ENCODE results near the gene ANO2.

The ANO2 gene

DNA sequence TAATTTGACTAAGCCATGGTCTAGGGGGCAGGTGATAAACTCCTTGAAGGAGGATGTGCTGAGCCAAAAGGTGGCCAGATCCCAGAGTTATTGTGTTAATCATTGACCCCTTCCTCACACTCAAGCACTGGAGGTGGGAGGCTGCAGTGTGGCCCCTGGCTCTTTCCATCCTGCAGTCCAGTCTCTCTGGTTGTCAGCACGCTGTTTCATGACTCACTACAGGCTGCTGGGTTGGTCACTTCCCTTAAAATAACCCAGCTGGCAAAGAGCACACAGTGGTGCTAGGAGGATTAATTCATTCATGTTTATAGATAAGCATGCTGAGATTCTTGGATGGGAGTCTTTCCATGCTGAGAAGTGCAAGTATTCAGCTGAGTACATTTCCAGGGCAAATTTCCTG is 228.9 kb downstream of the ANO2 start:
- H3K36me3 ChIP-seq (ENCODE audit: insufficient read depth): no peaks in the 10 kb centered on the region
- H3K27ac ChIP-seq: no peak overlapping the region
- no peak overlapping the region for H3K4me2 ChIP-seq
- H3K27me3 ChIP-seq (ENCODE audit: insufficient read depth, low read depth): no peaks in the 10 kb centered on the region
- no peak overlapping the region for H3K4me3 ChIP-seq (IDR thresholded peaks at IDR 0.05; ENCODE audit: insufficient read depth, low read depth, low read length)
- no peak overlapping the region for H3K9ac ChIP-seq
- TF ChIP-seq, protein P1, sequence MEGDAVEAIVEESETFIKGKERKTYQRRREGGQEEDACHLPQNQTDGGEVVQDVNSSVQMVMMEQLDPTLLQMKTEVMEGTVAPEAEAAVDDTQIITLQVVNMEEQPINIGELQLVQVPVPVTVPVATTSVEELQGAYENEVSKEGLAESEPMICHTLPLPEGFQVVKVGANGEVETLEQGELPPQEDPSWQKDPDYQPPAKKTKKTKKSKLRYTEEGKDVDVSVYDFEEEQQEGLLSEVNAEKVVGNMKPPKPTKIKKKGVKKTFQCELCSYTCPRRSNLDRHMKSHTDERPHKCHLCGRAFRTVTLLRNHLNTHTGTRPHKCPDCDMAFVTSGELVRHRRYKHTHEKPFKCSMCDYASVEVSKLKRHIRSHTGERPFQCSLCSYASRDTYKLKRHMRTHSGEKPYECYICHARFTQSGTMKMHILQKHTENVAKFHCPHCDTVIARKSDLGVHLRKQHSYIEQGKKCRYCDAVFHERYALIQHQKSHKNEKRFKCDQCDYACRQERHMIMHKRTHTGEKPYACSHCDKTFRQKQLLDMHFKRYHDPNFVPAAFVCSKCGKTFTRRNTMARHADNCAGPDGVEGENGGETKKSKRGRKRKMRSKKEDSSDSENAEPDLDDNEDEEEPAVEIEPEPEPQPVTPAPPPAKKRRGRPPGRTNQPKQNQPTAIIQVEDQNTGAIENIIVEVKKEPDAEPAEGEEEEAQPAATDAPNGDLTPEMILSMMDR (conservative IDR thresholded peaks at IDR 0.05; ENCODE audit: low read depth, low read length): no peak
- H3K79me2 ChIP-seq (ENCODE audit: insufficient read depth, low read depth): no peaks in the 10 kb centered on the region
- H3K4me1 ChIP-seq (ENCODE audit: low read depth, poor library complexity, severe bottlenecking): no peaks in the 10 kb centered on the region
- H2AFZ ChIP-seq (ENCODE audit: low read depth): no peak overlapping the region
- no peaks in the 10 kb centered on the region for H4K20me1 ChIP-seq (ENCODE audit: insufficient read depth)

DNA sequence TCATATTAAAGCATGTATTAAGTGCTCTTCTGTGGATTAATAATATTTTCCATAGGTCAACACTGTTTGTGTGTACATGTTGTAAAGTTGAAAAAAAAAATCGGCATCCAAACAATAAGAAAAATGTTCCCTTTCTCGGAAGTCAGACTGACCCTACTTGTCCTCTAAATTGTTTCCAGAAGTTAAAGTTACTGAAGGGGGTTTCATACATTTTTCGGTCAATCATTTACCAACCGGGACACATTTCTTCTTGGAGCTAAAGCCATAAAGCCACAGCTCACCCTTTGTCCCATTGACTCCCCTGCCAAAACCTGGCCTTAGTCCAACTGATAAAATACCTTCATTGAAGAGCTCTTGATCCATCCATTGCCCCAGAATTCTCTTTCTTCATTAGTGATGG is 230.0 kb downstream of the ANO2 start:
- TF ChIP-seq, protein P1 (conservative IDR thresholded peaks at IDR 0.05; ENCODE audit: low read depth, low read length): no peak
- Histone ChIP-seq H3K36me3 (ENCODE audit: insufficient read depth) (no peaks in the 10 kb centered on the region), H3K27me3 (ENCODE audit: insufficient read depth, low read depth) (no peaks in the 10 kb centered on the region), H3K27ac (no peak overlapping the region), H3K4me2 (no peak overlapping the region), H4K20me1 (ENCODE audit: insufficient read depth) (no peaks in the 10 kb centered on the region), H3K79me2 (ENCODE audit: insufficient read depth, low read depth) (no peaks in the 10 kb centered on the region), H3K4me3 (IDR thresholded peaks at IDR 0.05; ENCODE audit: insufficient read depth, low read depth, low read length) (no peak overlapping the region), H3K9ac (no peak overlapping the region), H3K4me1 (ENCODE audit: low read depth, poor library complexity, severe bottlenecking) (no peaks in the 10 kb centered on the region), H2AFZ (ENCODE audit: low read depth) (no peak overlapping the region)

GRCh38 chr12:5713599-5714081 is 231.4 kb downstream of the ANO2 start:
- H3K9ac ChIP-seq: no peak overlapping the region
- H3K4me3 ChIP-seq (IDR thresholded peaks at IDR 0.05; ENCODE audit: insufficient read depth, low read depth, low read length): no peak overlapping the region
- H3K27ac ChIP-seq: no peak overlapping the region
- no peaks in the 10 kb centered on the region for H3K27me3 ChIP-seq (ENCODE audit: insufficient read depth, low read depth)
- no peaks in the 10 kb centered on the region for H3K4me1 ChIP-seq (ENCODE audit: low read depth, poor library complexity, severe bottlenecking)
- H2AFZ ChIP-seq (ENCODE audit: low read depth): no peak overlapping the region
- H3K36me3 ChIP-seq (ENCODE audit: insufficient read depth): no peaks in the 10 kb centered on the region
- H3K4me2 ChIP-seq: no peak overlapping the region
- H3K79me2 ChIP-seq (ENCODE audit: insufficient read depth, low read depth): no peaks in the 10 kb centered on the region
- TF ChIP-seq, protein P1 (conservative IDR thresholded peaks at IDR 0.05; ENCODE audit: low read depth, low read length): no peak
- H4K20me1 ChIP-seq (ENCODE audit: insufficient read depth): no peaks in the 10 kb centered on the region

DNA sequence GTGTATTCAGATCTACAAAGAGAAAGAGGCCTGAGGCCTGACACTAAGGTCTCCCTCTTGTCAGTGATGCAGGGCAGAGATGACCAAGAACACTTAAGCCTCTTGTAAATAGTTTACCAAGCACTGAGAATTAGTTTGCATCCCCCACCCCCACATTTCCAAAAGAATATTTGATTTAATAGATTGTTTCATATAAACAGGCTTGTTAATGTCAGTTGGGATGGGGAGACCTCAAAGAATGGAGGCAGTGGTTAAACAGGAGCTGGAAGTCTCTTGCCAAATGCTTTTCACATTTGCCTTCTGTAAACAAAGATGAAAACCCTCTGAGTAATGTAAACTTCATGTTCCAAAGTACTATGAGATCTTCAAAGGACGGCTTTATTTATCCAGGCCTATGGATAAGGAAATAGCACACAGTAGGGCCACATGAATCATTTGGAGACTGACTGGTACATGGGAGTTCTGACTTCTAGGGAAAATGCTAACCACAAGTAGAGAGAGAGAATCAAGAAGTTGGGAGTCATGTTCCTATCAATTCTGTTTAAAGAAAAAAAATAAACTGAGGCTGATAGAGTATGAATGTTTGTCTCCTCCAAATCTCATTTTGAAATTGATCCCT is 234.7 kb downstream of the ANO2 start:
- Histone ChIP-seq H4K20me1 (ENCODE audit: insufficient read depth) (no peaks in the 10 kb centered on the region), H3K4me2 (no peak overlapping the region), H3K4me3 (IDR thresholded peaks at IDR 0.05; ENCODE audit: insufficient read depth, low read depth, low read length) (no peak overlapping the region), H3K27ac (no peak overlapping the region), H3K4me1 (ENCODE audit: low read depth, poor library complexity, severe bottlenecking) (no peaks in the 10 kb centered on the region), H3K79me2 (ENCODE audit: insufficient read depth, low read depth) (no peaks in the 10 kb centered on the region), H3K27me3 (ENCODE audit: insufficient read depth, low read depth) (no peaks in the 10 kb centered on the region), H3K9ac (no peak overlapping the region), H2AFZ (ENCODE audit: low read depth) (no peak overlapping the region), H3K36me3 (ENCODE audit: insufficient read depth) (no peaks in the 10 kb centered on the region)
- TF ChIP-seq, protein P1 (conservative IDR thresholded peaks at IDR 0.05; ENCODE audit: low read depth, low read length): no peak
